K562 (cell line): ENCODE measurements around the gene CYB5R4. TPM values are rescaled to one million over a fixed set of nuclear protein-coding genes. Genes with fewer than 3 reads are reported as not detected.

ENCODE experiments used
- CBX3 ChIP-seq, 2 experiments: IDR thresholded peaks; 1 replicate in 1 of 2; 2 replicates in 1 of 2; pipeline ENCODE4 v1.6.1; 2012; ENCODE audit warnings: inconsistent platforms in 2 of 2, low read length in 2 of 2, borderline replicate concordance in 1 of 2, control low read depth in 1 of 2
- CBX8 ChIP-seq: fragments of 200-600 bp; sonication (generic); IDR thresholded peaks from 2 replicates; pipeline ENCODE4 v1.6.1; 2012; ENCODE audit warnings: borderline replicate concordance, mixed run types, low read depth, mild to moderate bottlenecking, moderate library complexity, mixed read lengths, low read length, control low read depth, inconsistent platforms; ENCODE audit not compliant: poor library complexity, severe bottlenecking; ENCODE audit errors: extremely low read depth
- CREB1 ChIP-seq, 2 experiments: sonication (generic) in 1 of 2; formaldehyde crosslinking in 1 of 2; IDR thresholded peaks; 2 replicates each; pipeline versions ENCODE4 v1.6.1 to v1.8.0; 2012 to 2022; ENCODE audit warnings: inconsistent platforms in 1 of 2, mild to moderate bottlenecking in 1 of 2, missing genetic modification reagents in 1 of 2, moderate library complexity in 1 of 2
- DDX20 ChIP-seq: fragments of 450-650 bp; IDR thresholded peaks from 2 replicates; pipeline ENCODE4 v1.6.1; 2016; ENCODE audit warnings: missing genetic modification characterization, low read depth, mild to moderate bottlenecking, missing compliant biosample characterization, moderate library complexity
- FOXM1 ChIP-seq, 2 experiments: fragments of 450-650 bp in 1 of 2; sonication (generic) in 1 of 2; formaldehyde crosslinking in 1 of 2; IDR thresholded peaks; 2 replicates each; pipeline versions ENCODE4 v1.6.1 to v1.9.0; 2017 to 2022; ENCODE audit warnings: low read depth in 2 of 2, mild to moderate bottlenecking in 2 of 2, missing genetic modification reagents in 1 of 2, moderate library complexity in 1 of 2
- HMGN3 ChIP-seq: IDR thresholded peaks from 2 replicates; pipeline ENCODE4 v1.6.1; 2011; ENCODE audit warnings: borderline replicate concordance, low read depth, mild to moderate bottlenecking, mixed read lengths, low read length; ENCODE audit not compliant: insufficient read length; ENCODE audit errors: extremely low read depth
- NBN ChIP-seq: fragments of 450-650 bp; IDR thresholded peaks from 2 replicates; pipeline ENCODE4 v1.6.1; 2016; ENCODE audit warnings: low read depth, mild to moderate bottlenecking
- NFE2L1 ChIP-seq: fragments of 450-650 bp; IDR thresholded peaks from 2 replicates; pipeline ENCODE4 v1.6.1; 2016; ENCODE audit warnings: missing genetic modification characterization, low read depth, mild to moderate bottlenecking, missing compliant biosample characterization, moderate library complexity, borderline replicate concordance
- POLR2A ChIP-seq: fragments of 450-650 bp; conservative IDR thresholded peaks from 2 replicates; pipeline ENCODE4 v1.6.1; 2016
- RFX5 ChIP-seq: IDR thresholded peaks from 2 replicates; pipeline ENCODE4 v1.6.1; 2011; ENCODE audit warnings: low read depth, mild to moderate bottlenecking, improper control_type of control experiment, low read length
- TCF7L2 ChIP-seq: fragments of 150-350 bp; IDR thresholded peaks from 2 replicates; pipeline ENCODE4 v1.6.1; 2016; ENCODE audit warnings: low read depth, mild to moderate bottlenecking, low read length, moderate library complexity
- ZNF12 ChIP-seq: sonication (generic); formaldehyde crosslinking; IDR thresholded peaks from 2 replicates; pipeline ENCODE4 v1.4.0; 2020; ENCODE audit warnings: mild to moderate bottlenecking, missing genetic modification reagents
- ZNF232 ChIP-seq: sonication (generic); formaldehyde crosslinking; IDR thresholded peaks from 2 replicates; pipeline ENCODE4 v1.8.0; 2022; ENCODE audit warnings: mild to moderate bottlenecking, missing genetic modification reagents
- polyA plus RNA-seq, 8 experiments: library from polyadenylated mRNA; depleted of rRNA in 4 of 8; stranded (reverse) in 5 of 8; unstranded in 3 of 8; fragments of >200 nt; fragmentation: Nextera tagmentation in 2 of 8; fragmentation: Illumina TruSeq in 1 of 8; extraction: Ambion mirVana in 2 of 8; extraction: Trizol in 1 of 8; gene quantifications; 2 replicates each; pipeline versions ENCODE4 v1.2.1 to v1.2.3, GENCODE V29; 2011 to 2014; ENCODE audit warnings: inconsistent platforms in 1 of 8, missing spikeins in 1 of 8
- total RNA-seq, 7 experiments: library from RNA; depleted of rRNA in 6 of 7; stranded (reverse); fragments of >200 nt in 6 of 7; fragmentation: Illumina TruSeq in 2 of 7; extraction: Trizol in 2 of 7; gene quantifications; 2 replicates each; pipeline versions ENCODE4 v1.2.1 to v1.2.3, GENCODE V29; 2011 to 2021; ENCODE audit warnings: low replicate concordance in 1 of 7
- TF ChIP-seq, protein P1 (sequence below): fragments of 250-450 bp; sonication (Bioruptor Pico); IDR thresholded peaks from 2 replicates; pipeline ENCODE4 v1.4.0; 2020; ENCODE audit warnings: borderline replicate concordance
- TF ChIP-seq, protein P2 (sequence below): sonication (generic); formaldehyde crosslinking; IDR thresholded peaks from 2 replicates; pipeline ENCODE4 v1.8.1; 2022; ENCODE audit warnings: missing genetic modification reagents
- TF ChIP-seq, protein P3 (sequence below), 2 experiments: fragments of 450-650 bp; IDR thresholded peaks; 2 replicates each; pipeline ENCODE4 v1.6.1; 2016
- TF ChIP-seq, protein P4 (sequence below): fragments of 450-650 bp; IDR thresholded peaks from 2 replicates; pipeline ENCODE4 v1.6.1; 2016

The CYB5R4 gene
- total and polyA plus RNA-seq, 9 of the 15 experiments (the other 6 are each of a cell fraction or from before 2014, with no cell fraction given) = 5.9 to 23.1 (median 19.0) TPM

DNA sequence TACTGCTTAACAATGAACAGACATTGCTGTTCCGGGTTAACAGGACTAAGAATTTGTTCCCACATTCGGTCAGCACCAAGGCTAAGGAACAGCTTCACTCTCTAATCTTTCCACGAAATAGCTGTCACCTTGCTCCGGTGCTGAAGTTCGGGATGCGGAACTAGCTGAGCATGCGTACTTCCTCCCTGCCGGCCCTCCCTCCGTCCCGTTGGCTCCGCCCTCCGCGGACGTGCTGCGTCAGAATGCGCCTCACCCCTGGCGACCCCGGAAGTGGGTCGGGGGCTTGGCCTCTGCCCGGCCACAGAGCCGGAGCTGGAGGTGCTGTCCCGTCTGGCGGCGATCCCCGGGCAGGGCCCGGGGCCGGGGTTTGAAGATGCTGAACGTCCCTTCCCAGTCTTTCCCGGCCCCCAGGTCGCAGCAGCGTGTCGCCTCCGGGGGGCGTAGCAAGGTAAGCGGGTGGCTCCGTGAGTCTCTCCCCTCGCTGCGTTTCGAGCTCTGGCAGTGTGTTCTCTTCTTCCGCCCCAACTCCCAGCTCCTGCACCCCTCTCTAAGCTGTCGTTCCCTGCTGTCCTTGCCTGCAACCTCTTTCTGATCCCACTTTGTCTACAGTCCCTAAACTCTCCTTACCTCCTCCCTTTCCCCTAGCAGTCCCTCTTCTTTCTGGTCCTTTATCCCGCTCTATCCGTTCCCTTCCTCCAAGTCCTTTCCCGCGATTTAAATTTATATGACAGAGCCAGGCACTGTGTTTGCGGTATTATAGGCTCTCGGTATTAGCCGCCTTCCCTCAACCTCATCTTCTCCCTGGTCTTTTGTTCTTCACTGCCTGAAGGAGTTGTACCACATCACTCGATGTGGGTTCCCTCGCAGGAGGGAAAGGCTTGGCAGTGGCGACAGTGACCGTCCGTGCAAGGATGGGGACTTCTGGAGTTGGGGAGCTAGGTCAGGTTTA, at the start of gene CYB5R4 (continued):
- TF ChIP-seq, protein P1, sequence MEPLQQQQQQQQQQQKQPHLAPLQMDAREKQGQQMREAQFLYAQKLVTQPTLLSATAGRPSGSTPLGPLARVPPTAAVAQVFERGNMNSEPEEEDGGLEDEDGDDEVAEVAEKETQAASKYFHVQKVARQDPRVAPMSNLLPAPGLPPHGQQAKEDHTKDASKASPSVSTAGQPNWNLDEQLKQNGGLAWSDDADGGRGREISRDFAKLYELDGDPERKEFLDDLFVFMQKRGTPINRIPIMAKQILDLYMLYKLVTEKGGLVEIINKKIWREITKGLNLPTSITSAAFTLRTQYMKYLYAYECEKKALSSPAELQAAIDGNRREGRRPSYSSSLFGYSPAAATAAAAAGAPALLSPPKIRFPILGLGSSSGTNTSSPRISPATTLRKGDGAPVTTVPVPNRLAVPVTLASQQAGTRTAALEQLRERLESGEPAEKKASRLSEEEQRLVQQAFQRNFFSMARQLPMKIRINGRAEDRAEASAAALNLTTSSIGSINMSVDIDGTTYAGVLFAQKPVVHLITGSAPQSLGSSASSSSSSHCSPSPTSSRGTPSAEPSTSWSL = no peak
- no peak for TF ChIP-seq CBX8
- peak; percentile 81 for TF ChIP-seq HMGN3
- peak; percentile 76; the same call in 1 of the 2 replicates for TF ChIP-seq DDX20 (tag)
- peak; percentile 72; the same call in 1 of the 2 replicates for TF ChIP-seq NBN
- TF ChIP-seq, protein P2, sequence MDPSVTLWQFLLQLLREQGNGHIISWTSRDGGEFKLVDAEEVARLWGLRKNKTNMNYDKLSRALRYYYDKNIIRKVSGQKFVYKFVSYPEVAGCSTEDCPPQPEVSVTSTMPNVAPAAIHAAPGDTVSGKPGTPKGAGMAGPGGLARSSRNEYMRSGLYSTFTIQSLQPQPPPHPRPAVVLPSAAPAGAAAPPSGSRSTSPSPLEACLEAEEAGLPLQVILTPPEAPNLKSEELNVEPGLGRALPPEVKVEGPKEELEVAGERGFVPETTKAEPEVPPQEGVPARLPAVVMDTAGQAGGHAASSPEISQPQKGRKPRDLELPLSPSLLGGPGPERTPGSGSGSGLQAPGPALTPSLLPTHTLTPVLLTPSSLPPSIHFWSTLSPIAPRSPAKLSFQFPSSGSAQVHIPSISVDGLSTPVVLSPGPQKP (CRISPR knock-in tag) = no peak
- peak; percentile 23; the same call in 1 of the 2 replicates for TF ChIP-seq NFE2L1 (tag)
- peak; percentile 98 for TF ChIP-seq ZNF232
- peak; percentile 82; the same call in 1 of the 2 replicates for TF ChIP-seq ZNF12
- TF ChIP-seq POLR2A = peak; percentile 91
- TF ChIP-seq, protein P3, sequence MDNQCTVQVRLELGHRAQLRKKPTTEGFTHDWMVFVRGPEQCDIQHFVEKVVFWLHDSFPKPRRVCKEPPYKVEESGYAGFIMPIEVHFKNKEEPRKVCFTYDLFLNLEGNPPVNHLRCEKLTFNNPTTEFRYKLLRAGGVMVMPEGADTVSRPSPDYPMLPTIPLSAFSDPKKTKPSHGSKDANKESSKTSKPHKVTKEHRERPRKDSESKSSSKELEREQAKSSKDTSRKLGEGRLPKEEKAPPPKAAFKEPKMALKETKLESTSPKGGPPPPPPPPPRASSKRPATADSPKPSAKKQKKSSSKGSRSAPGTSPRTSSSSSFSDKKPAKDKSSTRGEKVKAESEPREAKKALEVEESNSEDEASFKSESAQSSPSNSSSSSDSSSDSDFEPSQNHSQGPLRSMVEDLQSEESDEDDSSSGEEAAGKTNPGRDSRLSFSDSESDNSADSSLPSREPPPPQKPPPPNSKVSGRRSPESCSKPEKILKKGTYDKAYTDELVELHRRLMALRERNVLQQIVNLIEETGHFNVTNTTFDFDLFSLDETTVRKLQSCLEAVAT (IDR thresholded peaks at IDR 0.05) = peak; percentile 74 to 80; a peak in 2 of 4 replicates
- TF ChIP-seq, protein P4, sequence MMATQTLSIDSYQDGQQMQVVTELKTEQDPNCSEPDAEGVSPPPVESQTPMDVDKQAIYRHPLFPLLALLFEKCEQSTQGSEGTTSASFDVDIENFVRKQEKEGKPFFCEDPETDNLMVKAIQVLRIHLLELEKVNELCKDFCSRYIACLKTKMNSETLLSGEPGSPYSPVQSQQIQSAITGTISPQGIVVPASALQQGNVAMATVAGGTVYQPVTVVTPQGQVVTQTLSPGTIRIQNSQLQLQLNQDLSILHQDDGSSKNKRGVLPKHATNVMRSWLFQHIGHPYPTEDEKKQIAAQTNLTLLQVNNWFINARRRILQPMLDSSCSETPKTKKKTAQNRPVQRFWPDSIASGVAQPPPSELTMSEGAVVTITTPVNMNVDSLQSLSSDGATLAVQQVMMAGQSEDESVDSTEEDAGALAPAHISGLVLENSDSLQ = peak; percentile 50; the same call in 1 of the 2 replicates
- TF ChIP-seq RFX5 = no peak
- peak; percentile 88 for TF ChIP-seq CREB1 (IDR thresholded peaks at IDR 0.05)
- peak; percentile 88 for TF ChIP-seq CREB1 (CRISPR knock-in tag; IDR thresholded peaks at IDR 0.05)
- TF ChIP-seq TCF7L2 = peak; percentile 70; the same call in 1 of the 2 replicates
- no peak for TF ChIP-seq FOXM1 (IDR thresholded peaks at IDR 0.05; ENCODE audit: low read depth)
- peak; percentile 80; the same call in 1 of the 2 replicates for TF ChIP-seq FOXM1 (CRISPR knock-in tag; IDR thresholded peaks at IDR 0.05; ENCODE audit: low read depth)
- peak in 1 of 2 experiments; percentile 95; a peak in 2 of 3 replicates for TF ChIP-seq CBX3 (IDR thresholded peaks at IDR 0.05; ENCODE audit: borderline replicate concordance in 1 of 2, low read length in 2 of 2)
